Measurements from ENCODE around the gene GRID1.

GRID1 gene

GRCh38 chr10:86254526-86255174, 111.9 kb downstream of the GRID1 start (continued):
- no peak for TF ChIP-seq BCL6B (tag by site-specific recombination; IDR thresholded peaks at IDR 0.05)
- TF ChIP-seq ZIC2 (tag by site-specific recombination; IDR thresholded peaks at IDR 0.05) = peak; percentile 67
- no peak for TF ChIP-seq ZNF639 (tag by site-specific recombination; IDR thresholded peaks at IDR 0.05)
- peak; percentile 73 for TF ChIP-seq ZNF600 (tag by site-specific recombination; IDR thresholded peaks at IDR 0.05)
- no peak for TF ChIP-seq GLIS1 (tag by site-specific recombination; IDR thresholded peaks at IDR 0.05)
- no peak for TF ChIP-seq SCRT1 (tag by site-specific recombination; IDR thresholded peaks at IDR 0.05; ENCODE audit: borderline replicate concordance)
- TF ChIP-seq KLF9 (tag by site-specific recombination; IDR thresholded peaks at IDR 0.05; ENCODE audit: low read depth) = peak; percentile 22; the same call in 1 of the 2 replicates
- TF ChIP-seq ZNF335 (tag by site-specific recombination; conservative IDR thresholded peaks at IDR 0.05) = no peak
- TF ChIP-seq ZNF626 (tag by site-specific recombination; IDR thresholded peaks at IDR 0.05) = no peak
- TF ChIP-seq ZFP69B (tag by site-specific recombination; IDR thresholded peaks at IDR 0.05) = peak; percentile 78
- no peak for TF ChIP-seq ZNF704 (tag by site-specific recombination; IDR thresholded peaks at IDR 0.05)
- TF ChIP-seq ZNF692 (tag by site-specific recombination; IDR thresholded peaks at IDR 0.05) = peak; percentile 71
- peak; percentile 42; the same call in 1 of the 2 replicates for TF ChIP-seq ZBTB48 (tag by site-specific recombination; IDR thresholded peaks at IDR 0.05)
- TF ChIP-seq YY1 (tag by site-specific recombination; IDR thresholded peaks at IDR 0.05) = no peak

- CTCF ChIA-PET = interaction anchor here (0.6 to 0.7 kb wide), 3 partner anchors 16 to 1640 kb away, joined by 3 read pairs; no protein-coding TSS in a partner anchor
- TF ChIP-seq ZNF146 (tag by site-specific recombination; IDR thresholded peaks at IDR 0.05) = no peak
- no peak for TF ChIP-seq ZNF148 (tag by site-specific recombination; IDR thresholded peaks at IDR 0.05; ENCODE audit: borderline replicate concordance)
- 0 out of 2 replicates have a peak, but pooled peaks have one; percentile 3 for TF ChIP-seq HOXD13 (CRISPR knock-in tag; IDR thresholded peaks at IDR 0.05; ENCODE audit: borderline replicate concordance)
- no peak overlapping the region for H3K4me3 ChIP-seq (ENCODE audit: low read depth, low read length)
- no peaks in the 10 kb centered on the region for H3K9me3 ChIP-seq (ENCODE audit: control insufficient read depth, insufficient read depth, low read depth, low read length)
- POLR2A ChIA-PET = no interaction called here
- H3K27ac ChIP-seq (ENCODE audit: extremely low read depth, low read depth, low read length) = no peak overlapping the region
- H3K4me1 ChIP-seq (ENCODE audit: control insufficient read depth, insufficient read depth, low read length) = peaks cover 22% of the 10 kb centered on the region
- H3K36me3 ChIP-seq (ENCODE audit: control insufficient read depth in 2 of 2, insufficient read depth in 1 of 2, low read length in 2 of 2) = no peaks in the 10 kb centered on the region
Observed at GRCh38 chr10:86254081-86254480, 112.5 kb downstream of the GRID1 start.
